Memory B cell (primary cell): ENCODE data around the gene RREB1.
"Not testable (repeated sequence)": the region's sequence is repeated elsewhere in the genome, so short reads cannot be mapped to it uniquely, and the experiment has no call there.

Experiments
- ATAC-seq: fragments of 150-1000 bp; cut with Tn5 transposase; 2 replicates; pipeline ENCODE4 v1.10.0; 2021; ENCODE audit warnings: low read depth, mild to moderate bottlenecking, moderate library complexity
- DNase-seq, 2 donors: peaks; one replicate each; pipeline ENCODE4 v3.0.0; 2022; ENCODE audit warnings: low spot score in 2 of 2
- H3K27ac Mint-ChIP-seq: one replicate; pipeline ENCODE4 v1.8.0; 2022; ENCODE audit warnings: mild to moderate bottlenecking, moderate library complexity, mixed read lengths
- H3K27me3 Mint-ChIP-seq: one replicate; pipeline ENCODE4 v1.8.0; 2022; ENCODE audit warnings: mixed read lengths
- H3K36me3 Mint-ChIP-seq: one replicate; pipeline ENCODE4 v1.8.0; 2022; ENCODE audit warnings: mild to moderate bottlenecking, mixed read lengths
- H3K4me1 Mint-ChIP-seq: one replicate; pipeline ENCODE4 v1.8.0; 2022; ENCODE audit warnings: mixed read lengths
- H3K4me3 Mint-ChIP-seq: one replicate; pipeline ENCODE4 v1.8.0; 2022; ENCODE audit warnings: mild to moderate bottlenecking, moderate library complexity, mixed read lengths
- H3K9me3 Mint-ChIP-seq: one replicate; pipeline ENCODE4 v1.8.0; 2022; ENCODE audit warnings: mixed read lengths

RREB1 gene

DNA sequence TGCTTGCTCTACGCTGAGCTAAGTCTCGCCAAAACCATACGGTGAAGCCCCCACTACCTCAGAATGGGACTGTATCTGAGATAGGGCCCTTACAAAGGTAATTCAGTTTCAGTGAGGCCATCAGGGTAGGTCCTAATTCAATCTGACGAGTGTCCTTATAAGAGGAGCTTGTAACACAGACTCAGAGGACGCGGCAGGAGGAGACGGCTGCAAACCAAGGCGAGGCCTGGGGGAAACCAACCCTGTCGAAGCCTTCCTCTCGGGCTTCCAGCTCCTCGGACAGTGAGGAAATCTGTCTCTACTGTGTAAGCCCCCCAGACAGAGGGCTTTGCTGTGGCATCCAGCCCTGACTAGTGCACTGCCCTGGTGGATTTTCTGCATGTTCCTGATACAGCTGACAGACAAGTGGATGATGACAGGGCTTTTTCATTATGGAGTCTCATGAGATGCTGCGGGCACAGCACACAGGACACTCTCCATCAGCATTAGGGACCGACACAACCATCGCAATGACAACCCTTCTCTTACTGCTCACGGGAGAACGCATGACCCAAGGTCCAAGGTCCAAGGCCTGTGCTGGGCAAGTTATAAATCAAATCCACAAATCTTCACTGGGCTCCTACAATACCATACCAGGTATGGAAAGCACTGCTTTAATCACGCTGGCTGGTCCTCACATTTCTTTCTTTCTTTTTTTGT, 157.1 kb downstream of the RREB1 start:
- Mint-ChIP-seq H3K4me3 (no peak overlapping the region), H3K4me1 (peaks cover 13% of the 10 kb centered on the region), H3K27ac (no peak overlapping the region), H3K27me3 (peaks cover 2% of the 10 kb centered on the region), H3K36me3 (no peaks in the 10 kb centered on the region), H3K9me3 (no peaks in the 10 kb centered on the region)
- ATAC-seq (no peak), DNase-seq (no peak)

DNA sequence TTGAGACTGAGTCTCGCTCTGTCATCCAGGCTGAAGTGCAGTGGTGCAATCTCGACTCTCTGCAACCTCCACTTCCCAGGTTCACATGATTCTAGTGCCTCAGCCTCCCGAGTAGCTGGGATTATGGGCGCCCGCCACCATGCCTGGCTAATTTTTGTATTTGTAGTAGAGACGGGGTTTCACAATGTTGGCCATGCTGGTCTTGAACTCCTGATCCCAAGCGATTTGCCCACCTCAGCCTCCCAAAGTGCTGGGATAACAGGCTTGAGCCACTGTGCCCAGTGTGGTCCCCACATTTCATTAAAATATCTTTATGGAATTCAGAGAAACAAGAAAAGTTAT, 157.6 kb downstream of the RREB1 start:
- not testable (repeated sequence) for H3K36me3 Mint-ChIP-seq, DNase-seq, ATAC-seq, H3K27ac Mint-ChIP-seq, H3K27me3 Mint-ChIP-seq, H3K9me3 Mint-ChIP-seq, H3K4me3 Mint-ChIP-seq
- H3K4me1 Mint-ChIP-seq = peaks cover 13% of the 10 kb centered on the region

DNA sequence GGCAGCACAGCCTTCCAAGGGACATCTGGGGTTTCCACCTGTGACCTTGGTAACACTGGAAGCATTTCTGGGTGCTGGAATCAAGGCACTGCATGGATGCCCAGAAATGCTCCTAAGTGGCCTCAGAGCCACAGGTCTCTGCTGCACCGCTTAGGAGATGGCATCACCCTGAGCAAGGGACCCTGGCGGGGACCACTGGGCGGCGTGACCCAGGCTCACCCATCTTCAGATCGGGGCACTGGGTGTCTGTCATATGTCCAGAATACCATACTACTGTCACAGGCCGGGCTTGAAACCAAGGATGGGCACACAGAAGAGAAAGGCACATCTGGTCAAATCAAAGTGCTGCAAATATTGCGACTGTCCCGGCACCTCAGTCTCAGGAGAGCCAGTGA, 159.3 kb downstream of the RREB1 start:
- no peak overlapping the region for H3K4me3 Mint-ChIP-seq
- no peaks in the 10 kb centered on the region for H3K36me3 Mint-ChIP-seq
- no peak for DNase-seq
- no peaks in the 10 kb centered on the region for H3K9me3 Mint-ChIP-seq
- ATAC-seq = no peak
- H3K27ac Mint-ChIP-seq = no peak overlapping the region
- peaks cover 3% of the 10 kb centered on the region for H3K4me1 Mint-ChIP-seq
- H3K27me3 Mint-ChIP-seq = peaks cover 7% of the 10 kb centered on the region

DNA sequence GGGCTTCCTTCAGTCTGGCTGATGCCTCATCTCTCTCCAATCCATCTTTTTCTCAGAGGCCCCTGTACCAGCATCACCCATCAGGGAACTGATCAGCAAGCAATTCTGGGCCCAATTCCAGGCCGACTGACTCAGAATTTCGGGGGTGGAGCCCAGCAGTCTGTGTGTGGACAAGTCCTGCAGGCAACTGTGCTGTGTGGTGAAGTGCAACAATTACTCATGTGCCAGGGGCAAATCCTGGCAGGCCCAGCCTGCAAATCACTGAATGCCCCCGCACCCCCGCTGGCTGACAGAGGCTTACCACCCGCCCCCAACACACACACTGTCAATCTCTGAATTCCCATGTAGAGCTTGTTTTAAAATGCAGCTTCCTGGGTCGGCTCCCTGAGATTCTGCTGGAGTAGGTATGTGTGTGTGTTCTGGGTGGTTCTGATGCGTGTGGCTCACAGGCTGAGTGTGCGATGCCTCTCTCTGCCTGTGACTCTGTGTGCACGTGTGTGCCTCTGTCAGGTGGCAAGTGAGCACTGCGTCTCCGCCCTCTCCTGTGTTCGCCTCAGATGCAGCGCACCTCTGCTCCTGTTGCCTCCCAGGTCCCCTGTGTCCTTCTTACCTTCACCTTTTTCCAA, 159.8 kb downstream of the RREB1 start:
- no peak for DNase-seq
- Mint-ChIP-seq H3K4me3 (no peak overlapping the region), H3K4me1 (no peaks in the 10 kb centered on the region), H3K36me3 (no peaks in the 10 kb centered on the region), H3K27me3 (peaks cover 10% of the 10 kb centered on the region), H3K9me3 (peaks cover 1% of the 10 kb centered on the region), H3K27ac (no peak overlapping the region)
- ATAC-seq = no peak

DNA sequence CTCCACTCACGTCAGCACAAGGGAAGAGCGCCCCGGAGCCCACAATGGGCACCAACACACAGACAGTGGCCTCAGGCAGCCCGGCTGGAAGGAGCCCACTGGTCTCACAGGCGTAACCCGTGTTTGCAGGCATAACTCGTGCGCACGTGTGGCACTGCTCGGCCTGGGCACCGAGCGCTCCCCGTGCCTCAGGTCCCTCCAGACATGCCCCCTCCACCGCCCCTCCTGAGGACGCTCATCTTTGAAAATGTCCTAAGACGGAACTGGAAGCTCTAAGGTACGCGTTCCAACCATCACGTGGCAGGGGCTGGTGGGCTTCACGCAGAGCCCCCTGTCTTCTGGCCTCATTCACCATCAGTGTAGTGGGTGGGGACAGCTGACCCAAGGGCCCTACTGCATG, 160.6 kb downstream of the RREB1 start:
- Mint-ChIP-seq H3K36me3 (no peaks in the 10 kb centered on the region), H3K9me3 (peaks cover 1% of the 10 kb centered on the region), H3K27ac (no peak overlapping the region), H3K4me1 (no peaks in the 10 kb centered on the region), H3K27me3 (peaks cover 10% of the 10 kb centered on the region), H3K4me3 (no peak overlapping the region)
- no peak for ATAC-seq
- no peak for DNase-seq

DNA sequence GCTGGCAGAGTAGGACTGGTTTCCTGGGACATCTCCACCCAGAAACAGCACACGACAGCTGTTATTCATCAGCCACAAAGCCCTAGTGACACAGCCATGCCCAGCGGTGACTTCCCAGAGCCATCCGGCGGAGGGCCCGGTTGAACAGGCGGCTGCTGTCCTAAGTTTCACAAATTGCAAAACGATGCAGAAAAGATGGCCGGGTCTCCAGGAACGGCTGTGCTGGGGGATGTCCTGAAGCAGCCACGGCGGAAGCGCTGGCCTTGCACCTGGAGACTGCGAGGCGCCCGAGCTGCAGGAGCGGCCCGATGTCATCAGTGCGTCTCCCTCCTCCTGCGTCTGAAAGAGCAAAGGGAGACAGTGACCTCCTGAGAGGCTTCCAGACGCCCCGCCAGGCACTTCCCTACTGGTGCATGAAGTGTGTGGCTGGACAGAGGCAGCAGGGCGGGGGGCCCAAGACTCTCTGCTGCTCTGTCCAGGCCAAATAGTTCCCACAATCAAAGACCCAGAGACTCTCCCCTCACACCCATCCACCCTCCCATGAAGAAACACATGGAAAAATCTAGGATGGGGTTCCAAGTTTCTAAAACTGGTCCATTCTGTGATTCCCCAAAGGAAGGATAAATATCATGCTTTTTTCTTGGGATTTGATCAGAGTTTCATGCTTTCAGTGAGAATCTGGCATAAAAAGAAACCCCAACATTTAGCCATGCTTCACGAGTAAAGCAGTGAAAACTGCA, 161.2 kb downstream of the RREB1 start:
- ATAC-seq = no peak
- peaks cover 12% of the 10 kb centered on the region for H3K27me3 Mint-ChIP-seq

DNA sequence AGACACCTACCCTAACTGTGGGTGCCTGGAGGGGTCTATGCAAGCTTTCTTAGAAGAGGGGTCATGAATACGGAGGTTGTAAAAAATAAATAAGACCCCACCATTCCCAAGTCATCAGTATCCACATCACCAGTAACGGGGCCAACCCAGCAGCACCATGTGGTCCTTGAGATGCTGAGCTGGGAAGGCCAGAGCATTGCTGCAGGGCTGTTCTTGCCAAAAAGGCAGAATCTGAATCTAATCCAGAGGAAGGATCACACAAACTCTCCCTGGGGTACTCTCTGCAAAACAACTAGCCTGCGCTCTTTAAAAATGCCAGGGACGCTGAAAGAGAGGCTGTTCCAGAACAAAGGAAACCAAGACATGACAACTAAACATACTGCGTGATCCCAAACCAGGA, 162.1 kb downstream of the RREB1 start:
- no peak for ATAC-seq
- Mint-ChIP-seq H3K4me1 (no peaks in the 10 kb centered on the region), H3K36me3 (no peaks in the 10 kb centered on the region), H3K9me3 (peaks cover 1% of the 10 kb centered on the region), H3K4me3 (no peak overlapping the region), H3K27ac (no peak overlapping the region), H3K27me3 (peaks cover 12% of the 10 kb centered on the region)
- DNase-seq = no peak

More for the DNA sequence above, 161.2 kb downstream of the RREB1 start:
- Mint-ChIP-seq H3K4me3 (no peak overlapping the region), H3K27ac (no peak overlapping the region), H3K4me1 (no peaks in the 10 kb centered on the region), H3K9me3 (peaks cover 1% of the 10 kb centered on the region), H3K36me3 (no peaks in the 10 kb centered on the region)
- no peak for DNase-seq

DNA sequence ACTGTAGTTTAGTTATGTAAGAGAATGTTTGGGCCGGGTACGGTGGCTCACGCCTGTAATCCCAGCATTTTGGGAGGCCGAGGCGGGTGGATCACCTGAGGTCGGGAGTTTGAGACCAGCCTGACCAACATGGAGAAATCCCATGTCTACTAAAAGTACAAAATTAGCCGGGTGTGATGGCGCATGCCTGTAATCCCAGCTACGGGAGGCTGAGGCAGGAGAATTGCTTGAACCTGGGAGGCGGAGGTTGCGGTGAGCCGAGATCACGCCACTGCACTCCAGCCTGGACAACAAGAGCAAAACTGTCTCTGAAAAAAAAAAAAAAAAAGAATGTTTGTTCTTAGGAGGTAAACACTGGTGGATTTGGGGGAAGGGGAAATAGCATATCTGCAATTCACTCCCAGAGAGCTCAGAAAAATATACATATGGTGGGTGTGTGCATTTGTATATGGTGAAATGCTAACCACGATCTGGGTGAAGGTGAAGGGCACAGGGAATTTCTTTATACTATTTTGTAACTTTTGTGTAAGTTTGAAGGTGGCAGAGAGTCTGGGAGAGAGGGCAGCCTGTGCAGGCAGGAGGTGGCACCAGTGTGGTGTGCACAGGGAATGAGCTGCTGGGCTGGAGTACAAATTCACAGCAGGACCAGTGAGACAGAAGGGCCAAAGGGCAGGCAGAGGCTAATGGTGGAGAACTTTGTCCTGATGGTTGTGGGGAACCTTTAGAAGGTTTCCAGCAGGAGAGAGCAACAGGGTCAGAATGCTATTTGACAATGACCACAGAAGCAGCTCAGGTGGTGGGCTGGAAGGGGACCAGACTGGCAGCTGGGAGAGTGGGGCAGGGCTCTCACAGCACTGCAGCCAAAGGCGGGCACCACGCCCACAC, 162.8 kb downstream of the RREB1 start:
- no peak for DNase-seq
- no peak overlapping the region for H3K27ac Mint-ChIP-seq
- H3K4me3 Mint-ChIP-seq = no peak overlapping the region

DNA sequence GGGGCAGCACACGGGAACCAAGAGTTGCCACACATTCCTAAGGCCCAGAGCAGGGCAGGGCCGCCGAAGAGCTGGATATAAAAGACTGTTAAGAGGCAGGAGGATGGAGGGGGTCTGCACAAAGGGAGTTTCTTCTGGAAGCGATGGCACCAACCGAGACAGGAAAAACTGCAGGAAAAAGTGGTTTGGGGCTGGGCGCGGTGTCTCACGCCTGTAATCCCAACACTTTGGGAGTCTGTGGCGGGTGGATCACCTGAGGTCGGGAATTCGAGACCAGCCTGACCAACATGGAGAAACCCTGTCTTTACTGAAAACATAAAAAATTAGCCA, 163.4 kb downstream of the RREB1 start:
- Mint-ChIP-seq H3K27me3 (peaks cover 12% of the 10 kb centered on the region), H3K4me1 (peaks cover 4% of the 10 kb centered on the region), H3K27ac (no peak overlapping the region), H3K4me3 (no peak overlapping the region), H3K36me3 (no peaks in the 10 kb centered on the region), H3K9me3 (peaks cover 1% of the 10 kb centered on the region)
- no peak for ATAC-seq
- DNase-seq = no peak

More for the DNA sequence above, 162.8 kb downstream of the RREB1 start:
- Mint-ChIP-seq H3K27me3 (peaks cover 12% of the 10 kb centered on the region), H3K36me3 (no peaks in the 10 kb centered on the region), H3K4me1 (no peaks in the 10 kb centered on the region), H3K9me3 (peaks cover 1% of the 10 kb centered on the region)
- no peak for ATAC-seq

DNA sequence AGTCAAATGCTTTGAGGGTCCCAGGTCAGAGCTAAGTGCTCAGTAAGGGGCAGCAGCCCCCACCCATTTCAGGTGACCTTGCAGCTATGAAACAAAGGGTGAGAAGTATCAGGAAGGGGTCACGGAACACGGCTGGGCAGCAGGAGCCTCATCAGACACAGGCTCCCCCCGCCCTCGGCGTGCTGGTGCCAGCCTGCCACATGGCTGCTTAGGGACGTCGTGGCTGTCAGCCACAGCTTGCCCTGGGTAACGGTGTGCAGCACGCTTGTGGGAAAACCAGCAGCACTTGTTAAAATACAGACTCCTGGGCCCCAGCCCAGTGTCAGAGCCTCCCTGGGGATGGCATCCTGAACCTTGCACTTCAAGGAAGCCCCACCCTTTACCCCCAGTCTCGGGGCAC, 165.9 kb downstream of the RREB1 start:
- Mint-ChIP-seq H3K4me3 (no peak overlapping the region), H3K36me3 (peaks cover 2% of the 10 kb centered on the region), H3K4me1 (peaks cover 20% of the 10 kb centered on the region), H3K27ac (no peak overlapping the region), H3K27me3 (peaks cover 12% of the 10 kb centered on the region), H3K9me3 (peaks cover 3% of the 10 kb centered on the region)
- no peak for ATAC-seq
- no peak for DNase-seq

DNA sequence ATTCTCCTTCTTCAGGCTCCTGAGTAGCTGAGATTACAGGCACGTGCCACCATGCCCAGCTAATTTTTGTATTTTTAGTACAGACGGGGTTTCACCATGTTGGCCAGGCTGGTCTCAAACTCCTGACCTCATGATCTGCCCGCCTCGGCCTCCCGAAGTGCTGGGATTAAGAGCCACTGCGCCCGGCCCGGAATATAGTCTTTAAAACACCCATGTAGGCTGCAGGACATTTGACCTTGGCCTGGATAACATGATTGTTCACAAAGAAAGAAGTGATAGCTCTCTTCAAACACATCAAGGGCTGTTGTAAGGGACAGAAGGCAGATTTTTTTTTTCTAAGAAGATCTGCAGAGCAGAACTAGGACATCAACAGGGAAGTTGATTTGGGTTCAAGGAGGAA, 166.8 kb downstream of the RREB1 start:
- not testable (repeated sequence) for H3K27ac Mint-ChIP-seq, H3K9me3 Mint-ChIP-seq, ATAC-seq

DNA sequence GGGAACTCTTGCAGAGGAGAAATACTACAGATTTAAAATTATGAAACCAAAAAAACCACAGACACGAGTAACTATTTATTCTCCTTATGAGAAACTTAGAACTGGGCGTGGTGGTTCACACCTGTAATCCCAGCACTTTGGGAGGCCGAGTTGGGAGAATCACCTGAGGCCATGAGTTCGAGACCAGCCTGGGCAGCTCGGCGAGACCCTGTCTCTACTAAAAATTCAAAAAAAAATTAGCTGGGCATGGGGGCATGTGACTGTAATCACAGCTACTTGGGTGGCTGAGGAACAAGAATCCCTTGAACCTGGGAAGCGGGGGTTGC, 168.4 kb downstream of the RREB1 start:
- no peak for DNase-seq
- H3K27ac Mint-ChIP-seq = no peak overlapping the region
- peaks cover 23% of the 10 kb centered on the region for H3K4me1 Mint-ChIP-seq

More for the DNA sequence above, 166.8 kb downstream of the RREB1 start:
- H3K4me3 Mint-ChIP-seq, H3K36me3 Mint-ChIP-seq, DNase-seq: not testable (repeated sequence)
- H3K27me3 Mint-ChIP-seq = peaks cover 11% of the 10 kb centered on the region
- H3K4me1 Mint-ChIP-seq = peaks cover 23% of the 10 kb centered on the region

DNA sequence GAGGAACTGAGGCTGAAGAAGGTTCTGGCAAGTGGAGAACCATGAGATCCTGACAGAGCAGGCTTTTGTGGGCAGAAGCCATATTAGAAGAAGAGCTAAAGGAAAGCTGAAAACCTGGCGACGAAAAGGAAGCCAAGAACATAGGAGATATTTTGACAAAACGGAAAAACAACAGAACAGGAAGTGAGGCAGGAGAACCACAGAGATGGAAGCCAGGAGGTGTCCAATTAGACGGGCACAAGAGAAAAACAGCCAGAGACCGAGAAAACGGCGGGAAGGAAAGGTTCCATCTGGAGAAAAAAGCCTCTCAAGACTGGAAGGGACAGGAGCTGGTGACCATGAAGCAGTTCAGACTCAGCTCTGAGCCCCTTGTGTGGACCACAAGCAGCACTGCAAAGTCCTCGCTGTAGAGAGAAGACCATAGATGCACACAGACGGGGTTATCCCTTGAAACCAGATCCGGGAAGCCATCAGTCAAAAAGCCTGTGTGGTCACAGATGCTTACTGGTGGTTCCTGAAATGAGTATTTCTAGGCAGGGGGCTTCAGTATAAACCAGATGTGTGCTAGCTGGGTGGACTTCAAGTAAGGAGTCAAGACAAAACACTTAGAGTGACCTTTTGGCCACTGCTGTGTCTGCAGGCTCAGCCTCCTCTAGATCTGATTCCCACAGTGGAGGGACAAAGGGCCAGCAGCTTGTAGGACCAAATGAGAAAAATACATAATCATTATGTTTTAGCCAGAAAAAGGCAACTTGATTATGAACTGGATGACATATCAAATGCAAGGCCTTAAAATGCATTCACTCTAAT, 174.5 kb downstream of the RREB1 start:
- H3K27me3 Mint-ChIP-seq = no peaks in the 10 kb centered on the region
- DNase-seq (no peak), ATAC-seq (no peak)
- H3K36me3 Mint-ChIP-seq = peaks cover 5% of the 10 kb centered on the region
- peaks cover 26% of the 10 kb centered on the region for H3K4me1 Mint-ChIP-seq
- no peak overlapping the region for H3K4me3 Mint-ChIP-seq
- peak overlapping the region; percentile 73 for H3K27ac Mint-ChIP-seq
- H3K9me3 Mint-ChIP-seq = peaks cover 1% of the 10 kb centered on the region

More for the DNA sequence above, 168.4 kb downstream of the RREB1 start:
- H3K4me3 Mint-ChIP-seq = peak overlapping the region; percentile 50
- peaks cover 6% of the 10 kb centered on the region for H3K27me3 Mint-ChIP-seq
- peaks cover 2% of the 10 kb centered on the region for H3K36me3 Mint-ChIP-seq
- H3K9me3 Mint-ChIP-seq = peaks cover 3% of the 10 kb centered on the region
- ATAC-seq = no peak
